Heart right ventricle (tissue), 16 donors: ENCODE results near the gene RNF144A. TPM values are rescaled to one million over a fixed set of nuclear protein-coding genes. Genes with fewer than 3 reads are reported as not detected.

Source experiments
- ATAC-seq, 8 donors: fragments of 200-7000 bp; cut with Tn5 transposase; one replicate each; pipeline ENCODE4 v1.9.1; 2020; ENCODE audit warnings: mild to moderate bottlenecking in 8 of 8, moderate library complexity in 8 of 8, moderate number of reproducible peaks in 1 of 8
- DNase-seq, 2 donors: peaks; one replicate each; pipeline ENCODE4 v3.0.0-alpha.2; 2020
- H3K27ac ChIP-seq, 10 donors: fragments of 200-600 bp; sonication (generic) in 2 of 10; one replicate each; pipeline versions ENCODE4 v1.5.0 to v1.8.0; 2020 to 2022; ENCODE audit warnings: mild to moderate bottlenecking in 3 of 10
- H3K27me3 ChIP-seq, 7 donors: fragments of 200-600 bp; one replicate each; pipeline ENCODE4 v1.8.0; 2021 to 2022; ENCODE audit warnings: mild to moderate bottlenecking in 2 of 7
- H3K36me3 ChIP-seq, 9 donors: fragments of 200-600 bp; sonication (generic) in 1 of 9; one replicate each; pipeline versions ENCODE4 v1.5.0 to v1.8.0; 2020 to 2022; ENCODE audit warnings: mild to moderate bottlenecking in 2 of 9
- H3K4me1 ChIP-seq, 9 donors: fragments of 200-600 bp; sonication (generic) in 1 of 9; one replicate each; pipeline versions ENCODE4 v1.5.0 to v1.8.0; 2020 to 2022; ENCODE audit warnings: mild to moderate bottlenecking in 4 of 9
- H3K4me3 ChIP-seq, 10 donors: fragments of 200-600 bp; sonication (generic) in 2 of 10; one replicate each; pipeline versions ENCODE4 v1.5.0 to v1.8.0; 2020 to 2022; ENCODE audit warnings: mild to moderate bottlenecking in 7 of 10, moderate library complexity in 2 of 10
- H3K9me3 ChIP-seq, 11 donors: fragments of 200-600 bp in 10 of 11; sonication (generic) in 2 of 11; one replicate each; pipeline versions ENCODE4 v1.5.0 to v1.8.0; 2013 to 2022; ENCODE audit warnings: mild to moderate bottlenecking in 2 of 11, control low read depth in 1 of 11, moderate library complexity in 1 of 11
- CTCF ChIP-seq, 9 donors: fragments of 200-600 bp; sonication (generic) in 2 of 9; IDR thresholded peaks; one replicate each; pipeline versions ENCODE4 v1.5.0 to v1.8.0; 2021 to 2022; ENCODE audit warnings: antibody characterized with exemption in 9 of 9, mild to moderate bottlenecking in 5 of 9, moderate library complexity in 1 of 9
- WGBS, 2 donors: extraction: QIAGEN DNeasy Blood & Tissue Kit; methylation state at CpG; one replicate each; pipeline ENCODE4 v1.1.7; 2013; ENCODE audit warnings: inconsistent platforms in 1 of 2; 5-methylcytosine and 5-hydroxymethylcytosine counted together
- intact Hi-C, 10 donors: fragments of 100-400 bp; cut with DNase I; formaldehyde crosslinking; loops; one replicate each; pipeline versions ENCODE4 v1.11.1 to v1.14.2; 2022
- polyA plus RNA-seq, 2 donors: library from polyadenylated mRNA; stranded (reverse); fragments of 200-250 nt; gene quantifications; one replicate each; pipeline ENCODE4 v1.2.3, GENCODE V29; 2013
- total RNA-seq, 10 donors: library from RNA; stranded (reverse); fragmentation: NEBNext Ultra II Directional in 3 of 10; extraction: Animal tissue kit (Norgen Biotek cat#: 25700) in 3 of 10; gene quantifications; one replicate each; pipeline versions ENCODE4 v1.2.1 to v1.2.4, GENCODE V29; 2021 to 2023
- donor health status: Arrhythmogenic right ventricular cardiomyopathy.
- donor health status: ischemic (EF 13 %, LVEDD 7.1; RV severe dilation, severe dysfunction).
- donor health status: healthy with polysubstance abuse.
- donor health status: DM: no; HTN: yes; CAD: no.
- donor health status: DM: no; HTN: no; CAD: no.
- donor health status: ischemic (EF 25% LVEDD 6.9; RV normal size, moderate dysfunction).
- donor health status: ischemic (EF 25% LVEDD 5.7; RV mildly dilated, moderate dysfunction).
- donor health status: healthy.
- donor health status: DM: yes; HTN: yes; CAD: no.
- donor health status: Ischemic cardiomyopathy.
- donor health status: ischemic (EF 35%, LVEDD 5.7; RV mildly dilated, moderate dysfunction).
- donor health status: nonischemic (EF 11% LVEDD 7.7; RV severe dilation, severe dysfunction).
- donor health status: DM: yes; HTN: yes; CAD: no.
- donor health status: PGD.
- donor health status: ischemic (EF 29% LVEDD 5.4; RV normal size, mild dysfunction).
- donor health status: nonischemic (EF 23%, LVEDD 6.1; RV moderate dilation, normal function).

Gene RNF144A
- total and polyA plus RNA-seq, 12 donors: 3.6 to 19.7 (median 11.6) TPM

- 82 to 86% methylated on average over 7 of the region's 7 CpGs for WGBS, 2 donors
- no peak for TF ChIP-seq CTCF (IDR thresholded peaks at IDR 0.05)
- DNase-seq: no peak
These were observed 94.3 kb downstream of the RNF144A start for GRCh38 chr2:7011356-7012083.

GRCh38 chr2:7012141-7012764 is 95.0 kb downstream of the RNF144A start:
- peaks cover 31 to 100% (median 97%) of the 10 kb centered on the region in 9 donors for H3K4me1 ChIP-seq
- H3K27me3 ChIP-seq: no peaks in the 10 kb centered on the region
- H3K4me3 ChIP-seq: no peak overlapping the region
- TF ChIP-seq CTCF (IDR thresholded peaks at IDR 0.05): no peak
- intact Hi-C loops: loop anchor here in 1 of 10 donors (5.0 kb wide), 1 partner anchor 95 kb away; the partner anchor contains the start of gene RNF144A
- WGBS, 2 donors: 58 to 73% methylated on average over 6 of the region's 6 CpGs
- DNase-seq (peak; percentile 59 to 60), ATAC-seq (peak in 6 of 8 donors; percentile 2 to 67 (median 44))
- H3K9me3 ChIP-seq: no peaks in the 10 kb centered on the region
- peak overlapping the region in 6 of 10 donors; percentile 3 to 89 (median 27) for H3K27ac ChIP-seq
- H3K36me3 ChIP-seq: no peaks in the 10 kb centered on the region

More at GRCh38 chr2:7011356-7012083, 94.3 kb downstream of the RNF144A start:
- intact Hi-C loops: loop anchor here in 1 of 10 donors (5.0 kb wide), 1 partner anchor 94 kb away; the partner anchor contains the start of gene RNF144A
- Histone ChIP-seq H3K4me1 (peaks cover 29 to 100% (median 97%) of the 10 kb centered on the region in 9 donors), H3K27me3 (no peaks in the 10 kb centered on the region), H3K9me3 (no peaks in the 10 kb centered on the region), H3K36me3 (no peaks in the 10 kb centered on the region), H3K4me3 (no peak overlapping the region), H3K27ac (peak overlapping the region in 7 of 10 donors; percentile 13 to 89 (median 83))
- ATAC-seq: no peak

GRCh38 chr2:7013471-7014160 is 96.4 kb downstream of the RNF144A start:
- H3K9me3 ChIP-seq: no peaks in the 10 kb centered on the region
- WGBS, 2 donors: 69 to 75% methylated on average over 3 of the region's 3 CpGs
- intact Hi-C loops: loop anchor here in 1 of 10 donors (5.0 kb wide), 1 partner anchor 96 kb away; the partner anchor contains the start of gene RNF144A
- H3K27ac ChIP-seq: peak overlapping the region in 1 of 10 donors; percentile 0
- no peak for TF ChIP-seq CTCF (IDR thresholded peaks at IDR 0.05)
- H3K36me3 ChIP-seq: no peaks in the 10 kb centered on the region
- H3K27me3 ChIP-seq: no peaks in the 10 kb centered on the region
- ATAC-seq: no peak
- no peak for DNase-seq
- peaks cover 29 to 100% (median 93%) of the 10 kb centered on the region in 9 donors for H3K4me1 ChIP-seq
- no peak overlapping the region for H3K4me3 ChIP-seq

GRCh38 chr2:7014174-7014640 is 97.0 kb downstream of the RNF144A start:
- intact Hi-C loops: loop anchor here in 1 of 10 donors (5.0 kb wide), 1 partner anchor 97 kb away; the partner anchor contains the start of gene RNF144A
- peak in 7 of 9 donors; percentile 30 to 57 (median 39) for TF ChIP-seq CTCF (IDR thresholded peaks at IDR 0.05)
- H3K36me3 ChIP-seq: peaks cover 0 to 4% (median 0%) of the 10 kb centered on the region in 9 donors
- no peaks in the 10 kb centered on the region for H3K9me3 ChIP-seq
- WGBS, 2 donors: 74% methylated on average over 5 of the region's 5 CpGs
- H3K27me3 ChIP-seq: no peaks in the 10 kb centered on the region
- no peak for ATAC-seq
- H3K4me3 ChIP-seq: no peak overlapping the region
- peak overlapping the region in 3 of 10 donors; percentile 0 to 71 (median 28) for H3K27ac ChIP-seq
- H3K4me1 ChIP-seq: peaks cover 23 to 99% (median 87%) of the 10 kb centered on the region in 9 donors
- DNase-seq: no peak
